ENCODE measurements around the gene CALR3.

DNA sequence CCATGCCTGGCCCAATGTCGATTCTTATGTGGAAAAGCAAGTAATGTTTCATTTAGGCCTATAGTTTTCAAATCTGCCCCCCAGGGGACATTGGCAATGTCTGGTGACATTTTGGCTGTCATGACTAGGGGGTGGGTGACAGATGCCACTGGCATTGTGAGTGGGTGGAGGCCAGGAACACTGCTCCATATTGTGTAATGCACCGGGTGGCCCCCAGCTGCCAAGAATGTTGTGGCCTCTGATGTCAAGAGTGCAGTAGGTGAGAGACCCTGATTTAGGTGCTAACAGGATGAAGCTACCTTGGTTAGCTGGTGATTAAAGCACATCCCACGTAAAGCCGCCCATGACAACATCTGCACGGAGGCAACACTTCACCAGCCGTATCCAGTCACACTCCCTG lies 11.0 kb upstream of the CALR3 start:
- no peak for TF ChIP-seq TAF1 (IDR thresholded peaks at IDR 0.05; ENCODE audit: borderline replicate concordance, insufficient read depth, low read length)
- no peak for TF ChIP-seq SIN3A (IDR thresholded peaks at IDR 0.05; ENCODE audit: borderline replicate concordance, insufficient read depth, low read length)
